K562 (cell line): ENCODE measurements around the gene TGDS. TPM values are rescaled to one million over a fixed set of nuclear protein-coding genes. Genes with fewer than 3 reads are reported as not detected.

Source experiments
- polyA plus RNA-seq, 8 experiments: library from polyadenylated mRNA; depleted of rRNA in 4 of 8; stranded (reverse) in 5 of 8; unstranded in 3 of 8; fragments of >200 nt; fragmentation: Nextera tagmentation in 2 of 8; fragmentation: Illumina TruSeq in 1 of 8; extraction: Ambion mirVana in 2 of 8; extraction: Trizol in 1 of 8; gene quantifications; 2 replicates each; pipeline versions ENCODE4 v1.2.1 to v1.2.3, GENCODE V29; 2011 to 2014; ENCODE audit warnings: inconsistent platforms in 1 of 8, missing spikeins in 1 of 8
- total RNA-seq, 7 experiments: library from RNA; depleted of rRNA in 6 of 7; stranded (reverse); fragments of >200 nt in 6 of 7; fragmentation: Illumina TruSeq in 2 of 7; extraction: Trizol in 2 of 7; gene quantifications; 2 replicates each; pipeline versions ENCODE4 v1.2.1 to v1.2.3, GENCODE V29; 2011 to 2021; ENCODE audit warnings: low replicate concordance in 1 of 7

Gene TGDS
- total and polyA plus RNA-seq, 9 of the 15 experiments (the other 6 are each of a cell fraction or from before 2014, with no cell fraction given): 9.9 to 43.7 (median 21.4) TPM

Other genes with a start within 250 kb of the TGDS start
- gene DCT, start 116.5 kb downstream of the TGDS start, total RNA-seq (2014; rRNA removed): 0.32 and 0.49 TPM in 2 replicates
- 0.61 and 0.73 TPM in 2 replicates for gene DCT, start 116.5 kb downstream of the TGDS start, total RNA-seq (2014; rRNA removed; fragmentation: Illumina TruSeq; extraction: Trizol)
- 0.75 and 0.83 TPM in 2 replicates for gene DCT, start 116.5 kb downstream of the TGDS start, total RNA-seq (2015; rRNA removed; fragmentation: Illumina TruSeq; extraction: Trizol)
- 0.34 and 0.66 TPM in 2 replicates for gene DCT, start 116.5 kb downstream of the TGDS start, total RNA-seq (2021)
- 0.11 and 0.15 TPM in 2 replicates for gene DCT, start 116.5 kb downstream of the TGDS start, polyA plus RNA-seq (2011; rRNA removed)
- gene DCT, start 116.5 kb downstream of the TGDS start, polyA plus RNA-seq (2014; fragmentation: Illumina TruSeq; extraction: Trizol): 0.39 and 0.80 TPM in 2 replicates
- gene DCT, start 116.5 kb downstream of the TGDS start, polyA plus RNA-seq (2014; fragmentation: Nextera tagmentation; extraction: Ambion mirVana): under 1 TPM; 0.23 to 0.38 TPM
- 0.55 and 0.57 TPM in 2 replicates for gene DCT, start 116.5 kb downstream of the TGDS start, polyA plus RNA-seq (2014; rRNA removed)
- gene GPR180, start 5.7 kb upstream of the TGDS start, total RNA-seq (2014; rRNA removed): 1.5 and 2.0 TPM in 2 replicates
- gene GPR180, start 5.7 kb upstream of the TGDS start, total RNA-seq (2014; rRNA removed; fragmentation: Illumina TruSeq; extraction: Trizol): 3.9 and 4.1 TPM in 2 replicates
- gene GPR180, start 5.7 kb upstream of the TGDS start, total RNA-seq (2015; rRNA removed; fragmentation: Illumina TruSeq; extraction: Trizol): 3.1 and 3.2 TPM in 2 replicates
- 1.8 and 2.2 TPM in 2 replicates for gene GPR180, start 5.7 kb upstream of the TGDS start, total RNA-seq (2021)
- gene GPR180, start 5.7 kb upstream of the TGDS start, polyA plus RNA-seq (2011; rRNA removed): 3.0 and 3.4 TPM in 2 replicates
- 1.8 and 2.2 TPM in 2 replicates for gene GPR180, start 5.7 kb upstream of the TGDS start, polyA plus RNA-seq (2014; fragmentation: Illumina TruSeq; extraction: Trizol)
- under 1 TPM; 0.77 to 0.82 TPM for gene GPR180, start 5.7 kb upstream of the TGDS start, polyA plus RNA-seq (2014; fragmentation: Nextera tagmentation; extraction: Ambion mirVana)
- 0.98 and 1.1 TPM in 2 replicates for gene GPR180, start 5.7 kb upstream of the TGDS start, polyA plus RNA-seq (2014; rRNA removed)
- gene SOX21, start 116.4 kb upstream of the TGDS start, total RNA-seq (2014; rRNA removed): not detected in 2 replicates
- not detected in 2 replicates for gene SOX21, start 116.4 kb upstream of the TGDS start, total RNA-seq (2014; rRNA removed; fragmentation: Illumina TruSeq; extraction: Trizol)
- gene SOX21, start 116.4 kb upstream of the TGDS start, total RNA-seq (2015; rRNA removed; fragmentation: Illumina TruSeq; extraction: Trizol): 0.07 and 0.08 TPM in 2 replicates
- gene SOX21, start 116.4 kb upstream of the TGDS start, total RNA-seq (2021): not detected in 2 replicates
- not detected in 2 replicates for gene SOX21, start 116.4 kb upstream of the TGDS start, polyA plus RNA-seq (2011; rRNA removed)
- gene SOX21, start 116.4 kb upstream of the TGDS start, polyA plus RNA-seq (2014; fragmentation: Illumina TruSeq; extraction: Trizol): not detected in 2 replicates
- gene SOX21, start 116.4 kb upstream of the TGDS start, polyA plus RNA-seq (2014; fragmentation: Nextera tagmentation; extraction: Ambion mirVana): not detected
- 0.04 TPM in 1 of 2 replicates, not detected in the other for gene SOX21, start 116.4 kb upstream of the TGDS start, polyA plus RNA-seq (2014; rRNA removed)